ENCODE results near the gene COL17A1. TPM values are rescaled to one million over a fixed set of nuclear protein-coding genes. Genes with fewer than 3 reads are reported as not detected.

Gene COL17A1
- polyA plus RNA-seq, 1 donor (not counting 4 experiments of a cell fraction or from before 2014, with no cell fraction given): 2,386 TPM

GRCh38 chr10:104122225-104123107 is 36.8 kb upstream of the COL17A1 start:
- TF ChIP-seq EZH2 (IDR thresholded peaks at IDR 0.05; ENCODE audit: low read length) (no peak), CTCF (optimal IDR thresholded peaks at IDR 0.05 in 1 of 3, IDR thresholded peaks at IDR 0.05 in 1 of 3, conservative IDR thresholded peaks at IDR 0.05 in 1 of 3; ENCODE audit: extremely low read depth in 1 of 3, insufficient read depth in 2 of 3, low read length in 3 of 3) (no peak)
- Histone ChIP-seq H2AFZ (ENCODE audit: control insufficient read depth, low read length) (peak overlapping the region; percentile 50), H3K4me2 (ENCODE audit: control insufficient read depth, extremely low read depth, insufficient read depth, low read depth, low read length) (peak overlapping the region; percentile 94), H3K4me1 (ENCODE audit: control insufficient read depth, extremely low read depth, insufficient read depth, low read length) (peaks cover 42% of the 10 kb centered on the region), H3K4me3 (ENCODE audit: control insufficient read depth in 2 of 3, extremely low read depth in 1 of 3, insufficient read depth in 2 of 3, low read depth in 1 of 3, low read length in 3 of 3) (peak overlapping the region; percentile 61 to 96 (median 89)), H3K79me2 (ENCODE audit: control insufficient read depth, insufficient read depth, low read length) (peaks cover 13% of the 10 kb centered on the region), H4K20me1 (ENCODE audit: control insufficient read depth, extremely low read depth, insufficient read depth, low read length) (no peaks in the 10 kb centered on the region), H3K36me3 (ENCODE audit: control insufficient read depth in 2 of 2, extremely low read depth in 1 of 2, insufficient read depth in 2 of 2, low read length in 2 of 2) (no peaks in the 10 kb centered on the region), H3K9me1 (ENCODE audit: control insufficient read depth, extremely low read depth, insufficient read depth, low read length) (no peaks in the 10 kb centered on the region), H3K27ac (ENCODE audit: control insufficient read depth, insufficient read depth, low read length) (peak overlapping the region; percentile 92), H3K9ac (ENCODE audit: control insufficient read depth, extremely low read depth, insufficient read depth, low read length) (peak overlapping the region; percentile 91), H3K9me3 (ENCODE audit: control insufficient read depth, low read depth, low read length) (no peaks in the 10 kb centered on the region), H3K27me3 (ENCODE audit: control insufficient read depth, extremely low read depth, insufficient read depth, low read length) (no peaks in the 10 kb centered on the region)
- no peak for DNase-seq (ENCODE audit: low read depth, low spot score)
- FAIRE-seq: peak; percentile 41
- dilution Hi-C loops (cut with MboI; ENCODE audit: extremely low pct_ligation_motif_present, low sequenced_read_pairs): no loop called here

- no peaks in the 10 kb centered on the region for H3K27me3 ChIP-seq (ENCODE audit: control insufficient read depth, extremely low read depth, insufficient read depth, low read length)
- FAIRE-seq: peak; percentile 78
- H3K9me1 ChIP-seq (ENCODE audit: control insufficient read depth, extremely low read depth, insufficient read depth, low read length): no peaks in the 10 kb centered on the region
- peak within 1 kb of the TSS; percentile 99 for H3K27ac ChIP-seq (ENCODE audit: control insufficient read depth, insufficient read depth, low read length)
- peak within 1 kb of the TSS; percentile 100 for H3K9ac ChIP-seq (ENCODE audit: control insufficient read depth, extremely low read depth, insufficient read depth, low read length)
- DNase-seq (ENCODE audit: low read depth, low spot score): peak; percentile 83
- TF ChIP-seq EZH2 (IDR thresholded peaks at IDR 0.05; ENCODE audit: low read length) (no peak), CTCF (optimal IDR thresholded peaks at IDR 0.05 in 1 of 3, IDR thresholded peaks at IDR 0.05 in 1 of 3, conservative IDR thresholded peaks at IDR 0.05 in 1 of 3; ENCODE audit: extremely low read depth in 1 of 3, insufficient read depth in 2 of 3, low read length in 3 of 3) (peak; percentile 60 to 80 (median 71))
- no peaks in the 10 kb centered on the region for H3K9me3 ChIP-seq (ENCODE audit: control insufficient read depth, low read depth, low read length)
- H3K36me3 ChIP-seq (ENCODE audit: control insufficient read depth in 2 of 2, extremely low read depth in 1 of 2, insufficient read depth in 2 of 2, low read length in 2 of 2): no peaks in the 10 kb centered on the region
- peak within 1 kb of the TSS; percentile 61 to 96 (median 89) for H3K4me3 ChIP-seq (ENCODE audit: control insufficient read depth in 2 of 3, extremely low read depth in 1 of 3, insufficient read depth in 2 of 3, low read depth in 1 of 3, low read length in 3 of 3)
- no peaks in the 10 kb centered on the region for H4K20me1 ChIP-seq (ENCODE audit: control insufficient read depth, extremely low read depth, insufficient read depth, low read length)
- H3K79me2 ChIP-seq (ENCODE audit: control insufficient read depth, insufficient read depth, low read length): peaks cover 13% of the 10 kb centered on the region
- H2AFZ ChIP-seq (ENCODE audit: control insufficient read depth, low read length): peak within 1 kb of the TSS; percentile 50
- peaks cover 50% of the 10 kb centered on the region for H3K4me1 ChIP-seq (ENCODE audit: control insufficient read depth, extremely low read depth, insufficient read depth, low read length)
- peak within 1 kb of the TSS; percentile 98 for H3K4me2 ChIP-seq (ENCODE audit: control insufficient read depth, extremely low read depth, insufficient read depth, low read depth, low read length)
- dilution Hi-C loops (cut with MboI; ENCODE audit: extremely low pct_ligation_motif_present, low sequenced_read_pairs): no loop called here
Observed at GRCh38 chr10:104121485-104122224, 36.0 kb upstream of the COL17A1 start, which contains the start of gene SFR1. Gene SFR1, plus strand, starts transcription at chr10:104122171. Its CDS starts 13 bp downstream, at chr10:104122184.
